Lower lobe of right lung (tissue), 2 donors: ENCODE data around the gene DARS1. TPM values are rescaled to one million over a fixed set of nuclear protein-coding genes. Genes with fewer than 3 reads are reported as not detected.

ENCODE experiments used
- ATAC-seq, 2 donors: fragments of 200-7000 bp; cut with Tn5 transposase; one replicate each; pipeline ENCODE4 v1.9.1; 2020 to 2022; ENCODE audit warnings: mild to moderate bottlenecking in 2 of 2, moderate library complexity in 2 of 2
- DNase-seq: peaks from one replicate; pipeline ENCODE4 v3.0.0-alpha.2; 2020
- H3K27ac ChIP-seq: fragments of 200-600 bp; one replicate; pipeline ENCODE4 v1.8.0; 2022
- H3K27me3 ChIP-seq: fragments of 200-600 bp; one replicate; pipeline ENCODE4 v1.8.0; 2022; ENCODE audit warnings: low read depth
- H3K36me3 ChIP-seq: fragments of 200-600 bp; one replicate; pipeline ENCODE4 v1.8.0; 2022; ENCODE audit warnings: mild to moderate bottlenecking
- H3K4me1 ChIP-seq: fragments of 200-600 bp; one replicate; pipeline ENCODE4 v1.8.0; 2022
- H3K4me3 ChIP-seq: fragments of 200-600 bp; one replicate; pipeline ENCODE4 v1.8.0; 2022; ENCODE audit warnings: mild to moderate bottlenecking
- H3K9me3 ChIP-seq: fragments of 200-600 bp; one replicate; pipeline ENCODE4 v1.8.0; 2022
- intact Hi-C: fragments of 100-400 bp; cut with DNase I; formaldehyde crosslinking; loops from one replicate; pipeline ENCODE4 v1.11.0; 2022
- total RNA-seq: library from RNA; stranded (reverse); fragmentation: NEBNext Ultra II Directional; extraction: Animal tissue kit (Norgen Biotek cat#: 25700); gene quantifications from one replicate; pipeline ENCODE4 v1.2.1, GENCODE V29; 2021
- TF ChIP-seq, protein P1 (sequence below): fragments of 200-600 bp; IDR thresholded peaks from one replicate; pipeline ENCODE4 v1.8.0; 2022; ENCODE audit warnings: antibody characterized with exemption, mild to moderate bottlenecking
- donor health status: DM: no; HTN: yes; CAD: no; lungs with severe emphysema.

DARS1 gene
- total RNA-seq, 1 donor from 2014 or later = 50.0 TPM

GRCh38 chr2:136030406-136030805 is 45.0 kb upstream of the DARS1 start:
- intact Hi-C loops = no loop called here
- Histone ChIP-seq H3K4me1 (peaks cover 5% of the 10 kb centered on the region), H3K27ac (no peak overlapping the region), H3K36me3 (no peaks in the 10 kb centered on the region), H3K27me3 (no peaks in the 10 kb centered on the region), H3K9me3 (no peaks in the 10 kb centered on the region), H3K4me3 (no peak overlapping the region)
- TF ChIP-seq, protein P1, sequence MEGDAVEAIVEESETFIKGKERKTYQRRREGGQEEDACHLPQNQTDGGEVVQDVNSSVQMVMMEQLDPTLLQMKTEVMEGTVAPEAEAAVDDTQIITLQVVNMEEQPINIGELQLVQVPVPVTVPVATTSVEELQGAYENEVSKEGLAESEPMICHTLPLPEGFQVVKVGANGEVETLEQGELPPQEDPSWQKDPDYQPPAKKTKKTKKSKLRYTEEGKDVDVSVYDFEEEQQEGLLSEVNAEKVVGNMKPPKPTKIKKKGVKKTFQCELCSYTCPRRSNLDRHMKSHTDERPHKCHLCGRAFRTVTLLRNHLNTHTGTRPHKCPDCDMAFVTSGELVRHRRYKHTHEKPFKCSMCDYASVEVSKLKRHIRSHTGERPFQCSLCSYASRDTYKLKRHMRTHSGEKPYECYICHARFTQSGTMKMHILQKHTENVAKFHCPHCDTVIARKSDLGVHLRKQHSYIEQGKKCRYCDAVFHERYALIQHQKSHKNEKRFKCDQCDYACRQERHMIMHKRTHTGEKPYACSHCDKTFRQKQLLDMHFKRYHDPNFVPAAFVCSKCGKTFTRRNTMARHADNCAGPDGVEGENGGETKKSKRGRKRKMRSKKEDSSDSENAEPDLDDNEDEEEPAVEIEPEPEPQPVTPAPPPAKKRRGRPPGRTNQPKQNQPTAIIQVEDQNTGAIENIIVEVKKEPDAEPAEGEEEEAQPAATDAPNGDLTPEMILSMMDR = no peak
- no peak for ATAC-seq
- no peak for DNase-seq

- ATAC-seq = no peak
- H3K4me1 ChIP-seq = peaks cover 8% of the 10 kb centered on the region
Observed at GRCh38 chr2:136029149-136029548, 43.7 kb upstream of the DARS1 start.

DNA sequence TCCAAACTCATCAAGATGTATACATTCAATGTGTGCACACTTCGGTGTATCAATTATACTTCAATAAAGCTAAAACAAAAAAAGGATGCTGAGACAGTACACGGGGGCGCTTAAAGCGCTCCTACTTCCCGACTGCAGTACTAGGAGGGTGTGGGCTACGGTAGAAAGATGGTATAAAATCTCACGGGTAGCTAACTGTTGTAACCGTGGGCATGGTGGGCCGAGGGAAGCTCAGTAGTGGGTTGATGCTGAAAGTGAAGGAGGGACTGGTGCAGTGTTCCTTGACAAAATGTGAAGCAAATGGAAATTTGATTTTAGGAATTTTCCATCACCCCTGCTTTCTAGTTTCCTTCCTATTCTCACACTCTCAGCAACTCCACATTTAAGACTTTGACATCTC is 42.6 kb upstream of the DARS1 start:
- H3K27ac ChIP-seq = no peak overlapping the region
- H3K9me3 ChIP-seq = no peaks in the 10 kb centered on the region
- no peak overlapping the region for H3K4me3 ChIP-seq
- peaks cover 8% of the 10 kb centered on the region for H3K4me1 ChIP-seq
- TF ChIP-seq, protein P1 = no peak
- ATAC-seq = no peak
- H3K36me3 ChIP-seq = no peaks in the 10 kb centered on the region
- intact Hi-C loops = no loop called here
- H3K27me3 ChIP-seq = no peaks in the 10 kb centered on the region
- DNase-seq = no peak

More at GRCh38 chr2:136029149-136029548, 43.7 kb upstream of the DARS1 start:
- Histone ChIP-seq H3K27ac (no peak overlapping the region), H3K4me3 (no peak overlapping the region), H3K27me3 (no peaks in the 10 kb centered on the region), H3K36me3 (no peaks in the 10 kb centered on the region), H3K9me3 (no peaks in the 10 kb centered on the region)
- intact Hi-C loops = no loop called here
- no peak for DNase-seq
- TF ChIP-seq, protein P1 = no peak

GRCh38 chr2:136027112-136027511 is 41.7 kb upstream of the DARS1 start:
- ATAC-seq (no peak), DNase-seq (no peak)
- Histone ChIP-seq H3K4me3 (no peak overlapping the region), H3K9me3 (no peaks in the 10 kb centered on the region), H3K36me3 (no peaks in the 10 kb centered on the region), H3K27ac (no peak overlapping the region), H3K27me3 (no peaks in the 10 kb centered on the region), H3K4me1 (peaks cover 8% of the 10 kb centered on the region)
- intact Hi-C loops = no loop called here
- TF ChIP-seq, protein P1 = no peak

GRCh38 chr2:136025057-136025973 is 39.9 kb upstream of the DARS1 start:
- H3K27ac ChIP-seq = no peak overlapping the region
- no peak overlapping the region for H3K4me3 ChIP-seq
- peaks cover 22% of the 10 kb centered on the region for H3K4me1 ChIP-seq
- intact Hi-C loops = no loop called here
- no peaks in the 10 kb centered on the region for H3K36me3 ChIP-seq
- ATAC-seq (peak; percentile 84 to 86), DNase-seq (peak; percentile 82)
- H3K9me3 ChIP-seq = no peaks in the 10 kb centered on the region
- no peaks in the 10 kb centered on the region for H3K27me3 ChIP-seq
- TF ChIP-seq, protein P1 = no peak
